HG03139 (cell line): ENCODE measurements around the gene ST8SIA4.

Source experiments
- ATAC-seq: cut with Tn5 transposase; IDR thresholded peaks from one replicate; pipeline ENCODE4 v1.9.1; 2021; ENCODE audit not compliant: unreplicated experiment

The ST8SIA4 gene, protein sequence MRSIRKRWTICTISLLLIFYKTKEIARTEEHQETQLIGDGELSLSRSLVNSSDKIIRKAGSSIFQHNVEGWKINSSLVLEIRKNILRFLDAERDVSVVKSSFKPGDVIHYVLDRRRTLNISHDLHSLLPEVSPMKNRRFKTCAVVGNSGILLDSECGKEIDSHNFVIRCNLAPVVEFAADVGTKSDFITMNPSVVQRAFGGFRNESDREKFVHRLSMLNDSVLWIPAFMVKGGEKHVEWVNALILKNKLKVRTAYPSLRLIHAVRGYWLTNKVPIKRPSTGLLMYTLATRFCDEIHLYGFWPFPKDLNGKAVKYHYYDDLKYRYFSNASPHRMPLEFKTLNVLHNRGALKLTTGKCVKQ

GRCh38 chr5:100903039-100903887 lies at the start of gene ST8SIA4:
TSS of gene ST8SIA4 (minus strand) at chr5:100903282. CDS start at chr5:100902955, 327 bp downstream.
- ATAC-seq = peak; percentile 74

DNA sequence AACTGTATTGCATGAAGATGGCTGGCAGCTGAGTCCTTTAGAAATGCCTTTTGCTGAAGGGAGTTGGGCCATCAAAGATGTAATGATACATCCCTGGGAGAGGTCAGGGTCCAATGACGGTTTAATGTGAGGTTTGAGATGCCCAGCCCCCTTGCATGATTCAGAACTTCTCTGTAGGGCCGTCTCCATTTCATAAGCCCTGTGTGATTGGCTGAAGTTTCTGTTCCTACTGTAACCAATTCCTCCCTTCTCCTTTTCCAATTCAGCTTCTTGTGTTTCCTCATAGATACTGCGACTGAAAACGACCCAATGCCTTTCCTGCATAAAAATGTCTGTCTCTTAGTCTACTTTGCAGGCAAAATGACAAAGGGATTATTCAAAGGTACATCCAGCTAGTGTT lies 47.9 kb upstream of the ST8SIA4 start:
- ATAC-seq = no peak

GRCh38 chr5:100913298-100913697 lies 10.2 kb upstream of the ST8SIA4 start:
- no peak for ATAC-seq

- no peak for ATAC-seq
Observed at GRCh38 chr5:100909034-100909433, 6.0 kb upstream of the ST8SIA4 start.

DNA sequence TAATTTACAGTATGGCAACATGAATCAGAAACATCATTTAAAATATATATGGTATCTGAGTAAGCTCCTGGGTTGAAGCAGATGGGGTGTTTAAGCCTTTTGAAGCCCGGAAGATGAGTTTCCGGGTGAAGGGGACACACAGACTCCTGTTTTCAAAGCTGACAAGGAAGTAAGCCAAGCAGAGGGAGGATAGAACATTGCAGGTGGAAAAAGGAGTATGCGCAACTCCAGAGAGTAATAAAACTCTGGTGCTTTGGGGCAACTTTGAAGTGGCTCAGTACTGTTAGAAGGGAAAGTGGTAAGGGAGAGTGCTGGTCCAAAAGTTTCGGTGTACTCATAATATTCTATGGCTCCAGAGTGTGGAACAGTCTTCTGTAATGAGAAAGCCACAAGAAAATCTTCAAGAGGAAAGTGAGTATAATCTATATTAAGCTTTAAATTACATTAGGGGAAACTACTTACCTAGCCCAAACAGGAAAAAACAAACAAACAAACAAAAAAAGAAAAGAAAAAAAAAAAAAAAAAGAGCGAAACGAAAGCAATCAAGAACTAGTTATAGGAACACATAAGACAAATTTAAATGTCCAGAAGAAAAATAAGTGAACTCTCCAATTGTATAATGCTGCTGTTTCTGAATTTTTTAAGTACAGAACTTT lies 2.3 kb upstream of the ST8SIA4 start:
- no peak for ATAC-seq

- ATAC-seq = peak; percentile 25
Observed at GRCh38 chr5:100904259-100904861, 1.3 kb upstream of the ST8SIA4 start.

- no peak for ATAC-seq
Observed at GRCh38 chr5:100902440-100903038, 543 bp downstream of the ST8SIA4 start.

DNA sequence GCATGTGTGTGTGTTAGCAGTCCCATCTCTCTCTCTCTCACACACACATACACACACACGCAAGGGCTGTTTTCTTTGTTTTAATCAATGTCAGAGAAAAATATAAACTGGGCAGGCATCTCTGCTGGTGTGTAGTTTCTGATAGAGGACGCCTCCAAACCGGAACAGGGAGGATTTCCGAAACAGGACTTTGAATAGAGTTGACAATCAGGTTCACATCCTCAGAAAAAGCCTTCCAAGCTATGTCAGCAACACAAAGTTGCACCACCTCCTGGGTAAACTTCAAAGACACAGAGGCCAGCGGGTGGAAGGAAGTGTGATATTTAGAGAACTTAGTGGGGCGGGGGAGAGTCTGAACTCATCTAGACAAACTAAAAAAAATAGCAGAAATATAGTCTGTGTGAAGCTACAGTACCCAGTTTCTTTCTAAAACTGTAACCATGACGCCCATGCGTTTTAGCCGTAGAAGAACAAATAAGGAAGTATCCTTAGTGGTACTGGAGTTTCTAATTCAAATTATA lies 1.2 kb downstream of the ST8SIA4 start:
- ATAC-seq = no peak

DNA sequence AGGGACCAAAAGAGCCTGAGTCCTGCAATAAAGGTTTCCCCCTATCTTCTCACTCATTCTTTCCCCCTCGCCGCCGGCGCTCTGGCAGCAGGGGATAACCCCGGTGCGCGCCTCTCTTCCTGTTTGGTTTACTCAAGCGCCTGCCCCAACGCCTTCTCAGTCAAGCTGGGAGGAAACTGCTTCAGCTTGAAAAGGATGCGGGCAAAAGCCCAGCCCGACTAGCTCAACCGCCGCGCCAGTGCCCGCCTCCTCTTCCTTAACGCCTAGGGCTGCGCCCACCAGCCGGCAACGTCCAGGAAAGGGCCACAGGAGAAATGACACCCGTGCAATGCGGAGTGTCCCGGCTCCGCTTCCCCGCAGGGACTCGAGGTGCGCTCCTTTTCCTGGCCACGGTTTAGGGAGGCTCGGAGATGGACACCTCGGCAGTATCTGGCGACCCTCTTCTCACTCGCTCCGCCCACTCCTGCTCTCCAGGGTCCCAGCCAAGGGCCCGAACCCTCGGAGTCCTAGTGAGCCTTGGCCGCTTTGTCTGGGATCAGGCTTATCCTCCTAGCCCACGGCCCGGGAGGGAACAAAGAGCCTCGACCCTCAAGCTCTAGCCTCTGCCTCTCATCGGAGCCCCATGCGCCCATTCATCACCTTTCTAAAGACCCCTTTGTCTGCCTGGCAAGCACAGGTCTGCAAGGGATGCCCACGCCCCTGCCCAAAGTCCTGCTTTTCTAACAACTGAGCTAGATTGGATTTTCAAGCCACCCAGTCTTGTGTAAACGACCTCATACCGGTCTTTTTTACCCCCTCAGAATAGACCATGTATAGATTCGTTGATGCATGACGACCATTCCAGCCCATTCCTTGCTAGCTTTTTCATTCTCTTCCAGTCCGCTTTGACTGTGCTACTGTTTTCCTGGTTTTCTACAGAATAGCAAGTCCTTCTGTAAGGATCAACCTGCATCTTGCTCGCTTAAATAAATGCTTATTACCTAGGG lies 2.0 kb downstream of the ST8SIA4 start:
- ATAC-seq = peak; percentile 29

- ATAC-seq = peak; percentile 8
Observed at GRCh38 chr5:100900142-100900795, 2.8 kb downstream of the ST8SIA4 start.

DNA sequence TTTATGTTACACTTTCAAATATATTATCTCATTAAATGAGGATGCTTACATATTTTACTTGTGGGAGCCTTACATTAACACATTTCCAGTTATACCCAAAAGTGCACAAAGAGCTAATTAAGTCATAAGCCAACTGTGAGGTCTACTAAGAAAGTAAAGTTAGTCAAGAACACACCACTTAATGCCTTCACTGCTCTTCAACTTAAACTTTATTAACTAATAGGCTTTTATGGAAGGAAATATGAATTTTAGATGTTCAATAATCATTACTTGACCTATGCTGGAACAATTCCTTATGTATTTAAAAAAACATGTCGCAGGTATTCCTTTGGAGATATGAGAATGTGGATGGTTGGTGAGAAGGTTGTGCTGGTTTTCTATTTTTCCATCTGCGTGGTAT lies 3.4 kb downstream of the ST8SIA4 start:
- ATAC-seq = no peak

DNA sequence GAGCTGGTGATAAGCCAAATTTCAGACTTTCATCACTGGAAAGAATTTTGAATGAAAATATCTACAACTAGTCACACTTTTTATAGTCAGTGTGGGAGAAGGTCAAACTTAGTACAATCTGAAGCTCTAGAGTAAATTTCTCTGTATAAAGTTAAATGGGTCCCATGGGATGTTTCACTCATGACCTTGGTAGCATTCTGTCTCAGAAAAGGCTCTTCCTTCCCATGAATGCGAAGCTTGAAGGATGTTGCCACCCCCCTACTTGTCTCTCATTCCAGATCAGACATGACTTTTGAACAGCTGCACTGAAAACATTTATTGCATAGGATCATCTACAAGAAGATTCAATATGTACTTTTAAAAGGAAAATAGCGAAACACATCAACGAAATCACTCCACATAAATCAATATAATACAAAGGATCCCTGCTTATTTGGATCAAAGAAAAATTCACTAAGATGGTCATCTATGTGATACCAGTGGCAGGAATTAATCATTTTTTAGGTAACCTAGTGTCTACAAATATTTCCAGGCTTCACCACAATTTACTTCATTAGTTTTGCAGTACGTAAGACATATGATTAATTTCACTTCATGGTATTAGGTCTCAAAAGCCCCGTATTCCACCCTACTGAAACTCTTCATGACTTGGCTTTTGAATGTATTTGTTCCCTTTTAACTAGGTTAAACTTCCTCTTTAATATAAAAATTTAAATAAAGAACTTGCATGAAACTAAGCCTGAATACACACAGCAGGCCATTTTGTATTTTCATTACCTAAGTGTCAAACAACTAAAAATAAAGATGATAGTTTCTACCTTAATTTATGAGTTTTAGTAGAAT lies 4.4 kb downstream of the ST8SIA4 start:
- no peak for ATAC-seq

- no peak for ATAC-seq
Observed at GRCh38 chr5:100896054-100896453, 7.0 kb downstream of the ST8SIA4 start.

DNA sequence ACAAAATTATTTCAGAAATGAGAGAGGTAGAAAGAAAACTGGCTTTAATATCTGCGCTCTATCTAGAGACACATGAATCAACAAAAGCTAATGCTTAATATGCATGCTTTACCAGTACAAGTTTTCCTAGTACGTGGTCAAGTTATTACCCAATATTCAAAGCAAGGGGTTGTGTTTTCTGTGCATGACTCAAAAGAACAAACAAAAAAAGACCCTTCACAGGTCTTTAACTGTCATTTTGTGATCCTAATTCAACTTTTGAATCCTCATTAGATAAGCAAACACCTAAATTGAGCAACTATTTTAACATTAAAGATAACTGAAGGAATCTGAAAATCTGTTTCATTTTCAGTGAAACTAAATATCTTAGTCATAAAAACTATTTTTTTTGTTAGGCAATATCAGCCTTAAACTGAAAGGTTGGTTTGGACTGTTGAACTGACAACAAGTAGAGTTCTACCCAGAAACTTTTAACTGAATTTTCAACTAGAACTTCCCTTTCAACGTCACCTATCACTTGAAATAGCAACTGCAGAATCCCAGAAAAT lies 12.5 kb downstream of the ST8SIA4 start:
- peak; percentile 50 for ATAC-seq

- ATAC-seq = no peak
Observed at GRCh38 chr5:100889896-100890295, 13.2 kb downstream of the ST8SIA4 start.

DNA sequence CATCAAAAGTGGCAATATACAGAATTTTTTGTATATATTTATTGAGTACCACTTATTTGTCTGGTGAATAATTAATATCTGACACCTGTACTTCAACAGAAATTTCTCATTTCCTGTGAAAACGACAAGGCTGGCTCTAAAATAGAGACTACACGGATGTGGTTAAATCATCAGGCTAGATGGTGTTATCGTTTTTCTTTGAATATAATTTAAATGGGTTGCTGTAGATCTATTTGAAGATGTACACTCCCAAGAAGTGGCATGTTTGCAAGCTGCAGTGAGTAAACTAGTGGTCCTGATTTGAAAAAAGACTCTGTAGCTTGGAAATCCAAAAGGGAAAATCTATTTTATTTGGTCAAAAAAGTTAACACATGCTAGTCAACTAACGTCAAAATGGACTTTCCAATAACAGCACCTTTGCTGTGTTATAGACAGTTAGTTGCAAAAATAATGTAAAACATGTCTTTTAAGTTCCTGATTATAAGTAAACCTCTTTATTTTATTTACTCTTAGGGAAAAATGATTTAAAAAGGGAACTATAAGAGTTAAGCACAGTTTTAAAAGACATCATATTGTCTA lies 13.8 kb downstream of the ST8SIA4 start:
- peak; percentile 74 for ATAC-seq

- no peak for ATAC-seq
Observed at GRCh38 chr5:100877274-100877673, 25.8 kb downstream of the ST8SIA4 start.
